Posterior cingulate gyrus (tissue), 11 donors: ENCODE measurements around the gene TACC2.

Experiments
- DNase-seq, 10 donors: peaks; one replicate each; pipeline versions ENCODE4 v3.0.0 to v3.0.0-alpha.2; 2020 to 2021; ENCODE audit warnings: mixed read lengths in 3 of 10
- intact Hi-C: fragments of 100-400 bp; cut with DNase I; formaldehyde crosslinking; loops from one replicate; pipeline ENCODE4 v1.15.1; 2023

TACC2 gene

DNA sequence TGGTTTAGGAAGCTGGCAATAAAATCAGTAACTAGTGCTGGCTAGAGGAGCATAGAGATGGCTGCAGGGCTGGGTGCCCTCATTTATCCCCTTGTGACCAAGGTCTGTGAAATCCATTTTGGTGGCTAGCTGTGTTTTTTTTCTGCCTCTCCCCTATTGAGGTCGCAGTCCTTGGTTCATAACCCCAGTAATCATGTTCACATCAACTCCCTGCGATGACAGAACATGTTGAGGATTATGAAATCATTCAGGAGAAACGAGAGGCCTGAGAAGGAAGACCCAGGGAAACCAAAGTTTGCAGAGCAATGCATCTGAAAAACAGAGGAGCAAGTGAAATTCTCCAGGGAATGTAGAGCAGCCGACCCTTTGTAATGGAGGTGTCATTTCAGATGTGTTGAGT lies 126.9 kb downstream of the TACC2 start:
- intact Hi-C loops, result no loop called here

GRCh38 chr10:122116331-122116730 lies 127.4 kb downstream of the TACC2 start:
- intact Hi-C loops, result no loop called here
- DNase-seq, result no peak

More for the DNA sequence above, 126.9 kb downstream of the TACC2 start:
- DNase-seq, result no peak

DNA sequence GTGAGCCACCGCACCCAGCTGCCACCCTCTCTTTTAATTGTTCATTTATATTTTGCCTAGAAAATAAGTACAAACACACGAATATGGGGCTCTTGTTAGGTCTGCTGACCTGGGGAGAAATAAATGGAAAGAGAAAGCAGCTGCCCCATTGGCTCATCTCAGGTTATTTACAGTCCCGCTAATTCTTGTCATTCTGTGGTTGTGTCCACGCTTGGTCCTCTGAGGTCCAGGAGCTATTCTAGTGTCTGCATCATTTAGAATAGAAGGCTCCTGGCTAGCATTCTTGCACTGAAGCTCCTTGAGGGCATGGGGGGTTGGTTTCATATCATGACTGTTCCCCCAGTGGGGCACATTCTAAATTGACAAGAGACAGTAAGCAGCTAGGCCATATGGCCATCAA lies 128.5 kb downstream of the TACC2 start:
- intact Hi-C loops, result no loop called here

DNA sequence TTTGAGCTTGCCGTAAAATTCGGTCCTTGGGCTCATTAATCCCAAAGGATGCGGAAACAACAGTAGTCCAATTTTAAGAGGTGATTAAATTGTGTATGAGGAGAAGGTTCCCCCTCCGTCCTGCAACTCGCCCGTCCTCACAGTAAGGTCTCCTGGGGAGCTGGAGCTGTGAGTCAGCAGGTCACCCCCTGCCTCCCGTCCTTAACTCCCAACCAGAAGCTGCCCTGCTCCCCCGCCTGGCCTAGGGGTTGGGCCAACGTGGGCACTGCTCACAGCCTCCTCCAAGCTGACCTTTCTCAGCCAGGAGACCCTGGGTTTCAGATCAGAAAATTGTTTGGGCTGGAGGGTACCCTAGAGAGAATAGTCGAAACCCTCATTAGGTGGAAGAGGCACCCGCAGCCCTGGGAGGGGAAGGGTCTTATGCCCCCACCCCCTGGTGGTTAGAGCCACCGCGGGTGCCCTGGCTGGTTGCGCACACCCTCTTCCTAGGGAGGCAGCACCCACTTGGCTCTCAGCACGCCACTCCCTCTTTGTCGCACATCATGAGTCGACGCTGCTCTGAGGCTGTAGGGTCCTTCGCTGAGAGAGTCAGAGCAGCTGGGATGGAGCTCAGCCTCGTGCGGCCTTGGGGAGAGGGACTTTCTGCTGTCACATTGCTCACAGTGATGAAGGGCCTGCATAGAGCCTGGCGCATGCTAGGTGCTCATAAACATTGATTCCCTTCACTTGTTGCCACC lies 131.2 kb downstream of the TACC2 start:
- intact Hi-C loops, result no loop called here
- DNase-seq, result peak in 1 of 10 donors; percentile 46

More for the DNA sequence above, 128.5 kb downstream of the TACC2 start:
- DNase-seq, result no peak

GRCh38 chr10:122121059-122121458 lies 132.1 kb downstream of the TACC2 start:
- intact Hi-C loops, result no loop called here
- no peak for DNase-seq

GRCh38 chr10:122122493-122122892 lies 133.5 kb downstream of the TACC2 start:
- no peak for DNase-seq
- intact Hi-C loops, result no loop called here

DNA sequence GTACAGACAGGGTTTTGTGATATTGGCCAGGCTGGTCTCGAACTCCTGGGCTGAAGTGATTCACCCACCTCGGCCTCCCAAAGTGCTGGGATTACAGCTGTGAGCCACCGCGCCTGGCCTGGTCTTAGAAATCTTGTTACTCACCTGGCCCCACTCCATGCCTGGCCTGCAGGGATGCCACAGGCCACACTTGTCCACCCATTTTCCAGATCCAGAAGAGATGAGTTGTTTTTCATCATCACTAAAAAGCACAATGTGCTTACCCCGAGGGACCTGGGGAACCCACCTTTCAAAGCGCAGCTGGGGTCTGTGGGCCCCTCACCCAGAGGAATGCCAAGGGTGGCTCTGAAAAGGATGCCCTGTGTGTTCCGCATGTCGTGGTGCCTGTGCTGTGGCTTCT lies 134.2 kb downstream of the TACC2 start:
- intact Hi-C loops, result no loop called here
- DNase-seq, result peak in 1 of 10 donors; percentile 62

GRCh38 chr10:122124342-122124741 lies 135.4 kb downstream of the TACC2 start:
- DNase-seq, result peak in 1 of 10 donors; percentile 58
- intact Hi-C loops, result no loop called here

DNA sequence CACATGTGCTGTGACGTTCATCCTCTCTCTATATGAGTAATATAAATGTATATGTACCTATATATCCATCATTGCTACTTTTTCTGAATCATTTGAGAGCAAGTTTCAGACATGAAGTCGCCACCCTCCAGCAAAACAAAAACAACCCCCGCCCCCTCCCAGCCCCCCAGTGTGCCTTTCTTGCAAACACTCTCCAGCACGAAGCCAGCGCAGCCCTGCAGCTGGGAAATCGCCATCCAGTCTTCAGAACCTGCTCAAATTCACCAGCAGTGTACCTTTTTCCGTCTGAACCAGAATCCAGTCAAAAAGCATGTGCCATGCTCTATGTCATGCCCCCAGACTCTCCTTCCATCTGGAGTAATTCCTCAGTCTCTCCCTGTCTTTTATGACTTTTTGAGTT lies 135.8 kb downstream of the TACC2 start:
- DNase-seq, result no peak
- intact Hi-C loops, result no loop called here

DNA sequence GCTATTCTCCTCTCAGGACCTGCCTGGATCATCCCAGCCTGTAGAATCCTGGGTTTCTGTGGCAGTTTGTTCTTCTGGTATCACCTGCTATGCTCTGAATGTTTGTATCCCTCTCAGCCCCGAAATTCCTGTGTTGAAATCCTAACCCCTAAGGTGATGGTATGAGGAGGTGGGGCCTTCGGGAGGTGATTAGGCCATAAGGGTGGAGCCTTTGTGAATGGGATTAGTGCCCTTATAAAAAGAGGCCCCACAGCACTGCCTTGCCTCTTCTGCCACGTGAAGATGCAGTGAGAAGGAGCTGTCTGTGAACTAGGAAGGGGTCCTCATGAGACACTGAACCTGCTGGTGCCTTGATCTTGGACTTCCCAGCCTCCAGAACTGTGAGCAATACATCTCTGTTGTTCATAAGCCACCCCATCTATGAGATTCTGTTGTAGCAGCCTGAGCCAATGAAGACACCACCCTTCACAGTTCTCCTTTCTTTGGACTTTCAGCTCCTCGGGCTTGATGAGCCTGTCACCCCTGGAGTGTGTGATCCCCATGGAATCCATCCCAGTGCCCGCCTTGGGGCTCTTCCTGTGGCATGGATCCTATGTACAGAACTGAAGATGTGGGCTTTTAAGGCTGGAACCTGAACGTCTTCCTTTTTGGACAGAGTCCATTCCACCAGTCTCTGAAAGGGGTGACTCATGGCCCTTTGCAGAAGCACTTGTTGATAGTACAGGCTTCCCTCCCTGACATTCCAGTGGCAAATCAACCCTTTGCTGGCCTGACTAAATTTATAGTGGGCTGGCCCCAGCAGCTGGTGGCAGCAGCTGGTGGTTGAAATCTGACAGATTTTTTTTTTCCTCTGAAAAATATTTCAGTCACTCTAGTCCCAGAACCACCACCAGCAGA lies 138.0 kb downstream of the TACC2 start:
- DNase-seq, result no peak

GRCh38 chr10:122127943-122128342 lies 139.0 kb downstream of the TACC2 start:
- intact Hi-C loops, result no loop called here
- no peak for DNase-seq

More for the DNA sequence above, 138.0 kb downstream of the TACC2 start:
- intact Hi-C loops, result no loop called here

DNA sequence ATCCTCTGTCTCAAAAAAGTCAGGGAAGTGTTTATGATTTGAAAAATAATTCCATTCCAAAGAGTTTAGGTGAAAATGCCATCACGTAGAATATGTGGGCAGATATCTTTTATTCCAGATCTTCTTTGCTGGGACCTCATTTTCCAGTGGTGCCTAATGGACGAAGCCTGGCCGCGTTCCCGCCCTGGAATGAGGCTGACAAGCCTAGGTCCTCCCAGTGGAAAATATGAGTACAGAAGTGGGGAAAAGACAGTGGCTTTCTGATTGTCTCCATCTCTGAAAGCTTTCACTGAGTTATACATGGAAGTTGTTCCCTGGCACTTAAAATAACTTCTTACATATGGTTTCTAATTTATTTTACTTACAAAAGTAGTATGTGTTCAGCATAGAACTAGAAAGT lies 139.4 kb downstream of the TACC2 start:
- DNase-seq, result no peak
- intact Hi-C loops, result no loop called here

DNA sequence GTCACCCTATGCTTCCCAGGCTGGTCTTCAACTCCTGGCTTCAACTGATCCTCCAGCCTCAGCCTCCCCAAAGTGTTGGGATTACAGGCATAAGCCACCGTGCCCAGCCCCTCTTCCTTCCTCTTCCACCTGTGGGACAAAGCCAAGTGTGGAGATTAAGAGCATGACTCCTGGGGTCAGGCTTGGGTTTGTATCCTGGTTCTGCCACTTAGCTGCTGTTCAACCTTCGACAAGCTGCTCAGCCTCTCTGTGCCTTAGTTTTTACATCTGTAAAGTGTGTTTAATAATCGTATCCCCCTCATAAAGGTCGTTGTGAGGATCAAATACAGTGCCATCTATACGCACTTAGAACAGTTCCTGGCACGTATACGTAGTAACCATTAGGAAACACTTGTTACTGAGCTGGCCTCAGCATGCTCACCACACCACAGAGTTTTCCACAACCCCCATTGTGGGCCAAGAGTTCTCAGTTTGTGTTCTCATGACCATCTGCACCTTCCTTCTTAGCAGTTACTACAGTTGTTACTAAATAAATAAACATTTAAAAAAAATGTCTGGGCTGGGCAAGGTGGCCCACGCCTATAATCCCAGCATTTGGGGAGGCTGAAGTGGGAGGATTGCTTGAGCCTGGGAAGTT lies 141.6 kb downstream of the TACC2 start:
- intact Hi-C loops, result no loop called here
- no peak for DNase-seq

DNA sequence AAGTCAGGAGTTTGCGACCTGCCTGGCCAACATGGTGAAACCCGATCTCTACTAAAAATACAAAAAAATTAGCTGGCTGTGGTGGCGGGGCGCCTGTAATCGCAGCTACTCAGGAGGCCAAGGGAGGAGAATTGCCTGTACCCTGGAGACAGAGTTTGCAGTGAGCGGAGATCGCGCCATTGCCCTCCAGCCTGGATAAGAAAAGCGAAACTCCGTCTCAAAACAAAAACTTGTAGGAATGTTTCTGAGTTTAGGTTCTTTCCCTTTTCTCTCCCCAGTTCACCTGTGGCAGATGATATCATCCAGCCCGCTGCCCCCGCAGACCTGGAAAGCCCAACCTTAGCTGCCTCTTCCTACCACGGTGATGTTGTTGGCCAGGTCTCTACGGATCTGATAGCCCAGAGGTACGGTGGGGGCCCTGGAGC lies 143.4 kb downstream of the TACC2 start:
- DNase-seq, result no peak
- intact Hi-C loops, result no loop called here

DNA sequence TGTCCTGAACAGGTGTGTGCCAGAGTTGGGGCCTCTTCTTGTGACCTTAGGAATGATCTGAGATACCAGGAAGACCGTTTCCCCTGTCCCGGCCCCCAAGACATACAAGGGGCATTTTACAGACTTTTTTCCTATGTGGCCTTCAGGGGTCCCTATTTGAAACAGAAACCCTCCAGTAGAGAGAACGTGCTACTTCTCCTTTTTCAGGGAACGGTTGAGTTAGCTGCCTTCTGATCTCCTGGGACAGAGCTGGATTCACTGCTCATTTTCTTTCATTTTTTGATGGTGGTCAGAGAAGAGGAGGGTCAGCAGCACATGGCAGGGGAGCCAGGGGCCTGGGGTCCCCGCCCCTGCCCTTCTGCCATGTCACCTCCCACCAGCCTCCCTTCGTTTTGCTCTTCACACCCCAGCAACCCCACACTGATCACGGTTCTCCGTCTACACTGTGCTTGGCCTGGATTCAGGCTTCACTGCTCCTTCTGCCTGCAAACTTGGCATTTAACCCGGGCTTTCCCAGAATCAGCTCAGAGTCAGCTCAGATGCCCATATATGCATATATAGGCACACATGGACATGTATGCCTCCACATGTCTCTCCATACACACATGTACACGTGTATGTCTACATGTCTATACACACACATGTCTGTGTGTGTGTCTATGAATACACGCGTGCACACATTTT lies 144.1 kb downstream of the TACC2 start:
- intact Hi-C loops, result no loop called here
- peak in 1 of 10 donors; percentile 55 for DNase-seq

GRCh38 chr10:122135251-122136025 lies 146.5 kb downstream of the TACC2 start:
- intact Hi-C loops, result no loop called here
- DNase-seq, result peak in 1 of 10 donors; percentile 12

GRCh38 chr10:122138831-122139625 lies 150.1 kb downstream of the TACC2 start:
- intact Hi-C loops, result no loop called here
- peak in 2 of 10 donors; percentile 19 to 63 for DNase-seq

DNA sequence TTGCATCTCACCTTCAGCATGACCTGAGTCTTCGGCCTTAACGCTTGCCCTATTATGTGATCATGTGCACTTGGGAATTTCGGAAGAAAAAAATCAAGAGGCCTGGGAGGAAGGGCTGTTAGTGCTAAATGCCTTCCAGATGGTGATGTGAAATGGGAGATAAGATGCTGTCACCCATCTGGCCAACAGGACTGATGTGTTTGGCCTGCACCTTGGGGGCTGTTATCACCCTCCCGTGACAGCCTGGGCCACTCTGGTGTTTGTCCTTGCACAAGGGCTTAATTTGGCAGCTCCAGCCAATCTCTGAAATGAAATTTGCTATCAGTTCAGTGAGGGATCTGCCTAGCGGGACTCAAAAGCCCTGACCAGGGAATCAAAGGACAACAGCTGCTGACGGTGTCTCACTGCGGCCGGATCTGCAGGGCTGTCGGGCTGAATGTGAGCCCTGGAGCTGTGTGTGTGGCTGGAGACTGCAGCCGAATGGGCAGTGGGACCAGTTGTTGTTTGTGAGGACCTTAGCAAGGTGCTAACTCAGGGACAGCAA lies 150.7 kb downstream of the TACC2 start:
- peak in 1 of 10 donors; percentile 41 for DNase-seq
- intact Hi-C loops, result no loop called here
